Neuronal stem cell (in vitro differentiated cells): ENCODE results near the gene TPM4.

ENCODE experiments used
- DNase-seq: peaks from one replicate; pipeline ENCODE4 v3.0.0-alpha.2; 2013; ENCODE audit warnings: low spot score
- H2AFZ ChIP-seq: one replicate; pipeline ENCODE4 v1.6.1; 2013; ENCODE audit warnings: mild to moderate bottlenecking, low read length, inconsistent platforms
- H2AK5ac ChIP-seq: 2 replicates; pipeline ENCODE4 v1.6.1; 2013; ENCODE audit warnings: low read depth, mild to moderate bottlenecking, inconsistent platforms, low read length, moderate library complexity, mixed read lengths
- H2BK120ac ChIP-seq: 2 replicates; pipeline ENCODE4 v1.6.1; 2013; ENCODE audit warnings: low read depth, mild to moderate bottlenecking, inconsistent platforms, low read length, moderate library complexity, mixed read lengths
- H2BK12ac ChIP-seq: one replicate; pipeline ENCODE4 v1.6.1; 2013; ENCODE audit warnings: low read length, inconsistent platforms
- H2BK15ac ChIP-seq: 2 replicates; pipeline ENCODE4 v1.6.1; 2013; ENCODE audit warnings: mild to moderate bottlenecking, low read length, inconsistent platforms, mixed read lengths
- H2BK5ac ChIP-seq: one replicate; pipeline ENCODE4 v1.6.1; 2013; ENCODE audit warnings: inconsistent platforms, mild to moderate bottlenecking, low read length, moderate library complexity
- H3K14ac ChIP-seq: one replicate; pipeline ENCODE4 v1.6.1; 2013; ENCODE audit warnings: low read length, inconsistent platforms
- H3K18ac ChIP-seq: 2 replicates; pipeline ENCODE4 v1.6.1; 2013; ENCODE audit warnings: low read length, inconsistent platforms
- H3K23ac ChIP-seq: 2 replicates; pipeline ENCODE4 v1.6.1; 2013; ENCODE audit warnings: low read depth, mild to moderate bottlenecking, mixed read lengths, low read length, inconsistent platforms; ENCODE audit not compliant: poor library complexity
- H3K27ac ChIP-seq: replicated peaks from 3 replicates; pipeline ENCODE4 v1.5.1; 2013; ENCODE audit warnings: low read length, inconsistent platforms
- H3K27me3 ChIP-seq, 3 experiments: 2 replicates each; pipeline ENCODE4 v1.6.1; 2013; ENCODE audit warnings: low read length in 3 of 3, mild to moderate bottlenecking in 2 of 3, inconsistent platforms in 1 of 3, low read depth in 1 of 3, mixed read lengths in 1 of 3, moderate library complexity in 1 of 3; ENCODE audit not compliant: control insufficient read depth in 3 of 3, insufficient read depth in 3 of 3
- H3K36me3 ChIP-seq, 2 donors: replicated peaks in 1 of 2; 2 replicates each; pipeline ENCODE4 v1.6.1; 2013; ENCODE audit warnings: low read length in 2 of 2; ENCODE audit not compliant: control insufficient read depth in 2 of 2, insufficient read depth in 2 of 2
- H3K4ac ChIP-seq: 2 replicates; pipeline ENCODE4 v1.6.1; 2013; ENCODE audit warnings: inconsistent platforms, mild to moderate bottlenecking, low read length, moderate library complexity
- H3K4me1 ChIP-seq, 2 donors: 1 replicate in 1 of 2; 2 replicates in 1 of 2; pipeline ENCODE4 v1.6.1; 2013; ENCODE audit warnings: low read length in 2 of 2, low read depth in 1 of 2; ENCODE audit not compliant: control insufficient read depth in 2 of 2, insufficient read depth in 1 of 2
- H3K4me2 ChIP-seq: one replicate; pipeline ENCODE4 v1.6.1; 2013; ENCODE audit warnings: mild to moderate bottlenecking, low read length, inconsistent platforms; ENCODE audit not compliant: insufficient read depth, poor library complexity, severe bottlenecking
- H3K4me3 ChIP-seq, 2 donors: 2 replicates each; pipeline ENCODE4 v1.5.1; 2013; ENCODE audit warnings: low read length in 2 of 2, mild to moderate bottlenecking in 2 of 2, inconsistent platforms in 1 of 2, moderate library complexity in 1 of 2
- H3K79me1 ChIP-seq: one replicate; pipeline ENCODE4 v1.6.1; 2013; ENCODE audit warnings: low read depth, mild to moderate bottlenecking, inconsistent platforms, low read length, moderate library complexity
- H3K9ac ChIP-seq: one replicate; pipeline ENCODE4 v1.6.1; 2013; ENCODE audit warnings: mild to moderate bottlenecking, low read depth, low read length, inconsistent platforms; ENCODE audit not compliant: poor library complexity
- H3K9me3 ChIP-seq, 2 donors: replicated peaks in 1 of 2; 2 replicates each; pipeline versions ENCODE3 to v1.6.1; 2013; ENCODE audit warnings: low read length in 2 of 2, mild to moderate bottlenecking in 2 of 2, inconsistent platforms in 1 of 2, low read depth in 1 of 2, mixed read lengths in 1 of 2, moderate library complexity in 1 of 2; ENCODE audit not compliant: control insufficient read depth in 2 of 2, insufficient read depth in 1 of 2
- H4K8ac ChIP-seq: one replicate; pipeline ENCODE4 v1.6.1; 2013; ENCODE audit warnings: low read depth, mild to moderate bottlenecking, inconsistent platforms, low read length, moderate library complexity
- H4K91ac ChIP-seq: one replicate; pipeline ENCODE4 v1.6.1; 2013; ENCODE audit warnings: low read length, low read depth, mild to moderate bottlenecking, inconsistent platforms; ENCODE audit not compliant: poor library complexity
- WGBS, 2 donors: extraction: QIAGEN DNeasy Blood & Tissue Kit; methylation state at CpG; one replicate each; pipeline ENCODE4 v1.1.7; 2013; ENCODE audit warnings: missing lambda C conversion rate in 2 of 2, mixed read lengths in 1 of 2; ENCODE audit not compliant: insufficient read length in 2 of 2, insufficient replicate concordance in 1 of 2; ENCODE audit errors: extremely low coverage in 2 of 2; 5-methylcytosine and 5-hydroxymethylcytosine counted together

TPM4 gene

GRCh38 chr19:16041991-16042386 lies 34.3 kb upstream of the TPM4 start:
- Histone ChIP-seq H2AK5ac (no peak overlapping the region), H3K27me3 (peaks cover 0 to 12% (median 0%) of the 10 kb centered on the region in 3 experiments), H4K8ac (no peak overlapping the region), H3K9ac (no peak overlapping the region), H2BK120ac (no peak overlapping the region), H2BK15ac (no peak overlapping the region), H2BK5ac (no peak overlapping the region), H4K91ac (no peak overlapping the region), H3K4me3 (no peak overlapping the region), H3K4me2 (no peak overlapping the region), H3K4me1 (no peaks in the 10 kb centered on the region), H3K23ac (no peak overlapping the region), H2AFZ (peak overlapping the region; percentile 85), H3K27ac (no peak overlapping the region), H3K18ac (no peak overlapping the region), H3K4ac (no peak overlapping the region), H3K79me1 (peaks cover 1% of the 10 kb centered on the region), H3K9me3 (peaks cover 0 to 3% of the 10 kb centered on the region in 2 donors), H3K36me3 (no peaks in the 10 kb centered on the region), H3K14ac (no peak overlapping the region), H2BK12ac (no peak overlapping the region)
- WGBS, 2 donors = no CpG with 5 or more reads among the region's 9 CpGs
- no peak for DNase-seq

GRCh38 chr19:16042533-16043085 lies 33.7 kb upstream of the TPM4 start:
- H3K9ac ChIP-seq = no peak overlapping the region
- H2BK12ac ChIP-seq = no peak overlapping the region
- no peaks in the 10 kb centered on the region for H3K36me3 ChIP-seq
- H2AK5ac ChIP-seq = no peak overlapping the region
- H2AFZ ChIP-seq = no peak overlapping the region
- H3K14ac ChIP-seq = no peak overlapping the region
- peaks cover 0 to 3% of the 10 kb centered on the region in 2 donors for H3K9me3 ChIP-seq
- 100% methylated on average over 1 of the region's 4 CpGs; no CpG with 5 or more reads in 1 of the 2 donors for WGBS, 2 donors
- DNase-seq = no peak
- H3K18ac ChIP-seq = no peak overlapping the region
- no peak overlapping the region for H2BK5ac ChIP-seq
- H4K91ac ChIP-seq = no peak overlapping the region
- H3K23ac ChIP-seq = no peak overlapping the region
- H2BK15ac ChIP-seq = no peak overlapping the region
- H3K27me3 ChIP-seq = peaks cover 0 to 9% (median 0%) of the 10 kb centered on the region in 3 experiments
- H4K8ac ChIP-seq = no peak overlapping the region
- H3K4me3 ChIP-seq = no peak overlapping the region
- H3K27ac ChIP-seq = no peak overlapping the region
- peaks cover 1% of the 10 kb centered on the region for H3K79me1 ChIP-seq
- no peak overlapping the region for H2BK120ac ChIP-seq
- H3K4me2 ChIP-seq = no peak overlapping the region
- no peaks in the 10 kb centered on the region for H3K4me1 ChIP-seq
- H3K4ac ChIP-seq = no peak overlapping the region

GRCh38 chr19:16043156-16043757 lies 33.0 kb upstream of the TPM4 start:
- WGBS, 2 donors = 100% methylated on average over 1 to 2 of the region's 2 CpGs
- Histone ChIP-seq H2BK5ac (no peak overlapping the region), H3K27me3 (peaks cover 0 to 4% (median 0%) of the 10 kb centered on the region in 3 experiments), H3K4me2 (no peak overlapping the region), H2BK12ac (no peak overlapping the region), H3K79me1 (peaks cover 1% of the 10 kb centered on the region), H3K4me3 (no peak overlapping the region), H3K4me1 (no peaks in the 10 kb centered on the region), H2BK15ac (no peak overlapping the region), H3K14ac (no peak overlapping the region), H3K4ac (no peak overlapping the region), H4K91ac (no peak overlapping the region), H3K23ac (no peak overlapping the region), H3K27ac (no peak overlapping the region), H4K8ac (no peak overlapping the region), H2AK5ac (no peak overlapping the region), H2BK120ac (no peak overlapping the region), H2AFZ (no peak overlapping the region), H3K18ac (no peak overlapping the region), H3K36me3 (no peaks in the 10 kb centered on the region), H3K9me3 (peaks cover 0 to 3% of the 10 kb centered on the region in 2 donors), H3K9ac (no peak overlapping the region)
- DNase-seq = no peak

- no peak overlapping the region for H2BK15ac ChIP-seq
- H3K4ac ChIP-seq = no peak overlapping the region
- H3K27ac ChIP-seq = no peak overlapping the region
- H2BK12ac ChIP-seq = no peak overlapping the region
- no peak overlapping the region for H3K14ac ChIP-seq
- H3K23ac ChIP-seq = no peak overlapping the region
- DNase-seq = no peak
- WGBS, 2 donors = no CpG with 5 or more reads among the region's 7 CpGs
- H3K36me3 ChIP-seq = no peaks in the 10 kb centered on the region
- H3K27me3 ChIP-seq = no peaks in the 10 kb centered on the region
- no peaks in the 10 kb centered on the region for H3K4me1 ChIP-seq
- no peaks in the 10 kb centered on the region for H3K79me1 ChIP-seq
- no peak overlapping the region for H3K4me3 ChIP-seq
- no peak overlapping the region for H2BK5ac ChIP-seq
- no peak overlapping the region for H3K4me2 ChIP-seq
- no peaks in the 10 kb centered on the region for H3K9me3 ChIP-seq
- no peak overlapping the region for H3K18ac ChIP-seq
- H2BK120ac ChIP-seq = no peak overlapping the region
- H3K9ac ChIP-seq = no peak overlapping the region
- no peak overlapping the region for H2AK5ac ChIP-seq
- no peak overlapping the region for H2AFZ ChIP-seq
- no peak overlapping the region for H4K8ac ChIP-seq
- no peak overlapping the region for H4K91ac ChIP-seq
Observed at GRCh38 chr19:16044746-16045145, 31.5 kb upstream of the TPM4 start.
